NB4 (cell line): ENCODE results near the gene PLEKHA8.

Experiments
- DNase-seq: peaks from one replicate; pipeline ENCODE4 v3.0.0; 2010; ENCODE audit warnings: low read depth
- H3K4me3 ChIP-seq: one replicate; pipeline ENCODE4 v1.5.1; 2011; ENCODE audit warnings: mild to moderate bottlenecking, low read depth, low read length, moderate library complexity
- CTCF ChIP-seq: IDR thresholded peaks from one replicate; pipeline ENCODE4 v1.5.1; 2012; ENCODE audit warnings: low read depth, low read length
- MAX ChIP-seq: IDR thresholded peaks from 2 replicates; pipeline ENCODE4 v1.6.1; 2011; ENCODE audit warnings: low read depth, low read length
- MYC ChIP-seq: IDR thresholded peaks from 2 replicates; pipeline ENCODE4 v1.6.1; 2011; ENCODE audit warnings: low read depth, low read length
- POLR2A ChIP-seq: IDR thresholded peaks from 2 replicates; pipeline ENCODE4 v1.6.1; 2011; ENCODE audit warnings: mild to moderate bottlenecking; ENCODE audit not compliant: insufficient read length; ENCODE audit errors: extremely low read depth

The PLEKHA8 gene

GRCh38 chr7:30078280-30078679 is 50.1 kb downstream of the PLEKHA8 start:
- TF ChIP-seq MAX, result no peak
- TF ChIP-seq CTCF, result no peak
- TF ChIP-seq POLR2A, result no peak
- no peak for TF ChIP-seq MYC
- H3K4me3 ChIP-seq, result no peak overlapping the region
- DNase-seq, result no peak

GRCh38 chr7:30079880-30080279 is 51.7 kb downstream of the PLEKHA8 start:
- no peak overlapping the region for H3K4me3 ChIP-seq
- DNase-seq, result no peak
- no peak for TF ChIP-seq CTCF

GRCh38 chr7:30080818-30081217 is 52.6 kb downstream of the PLEKHA8 start:
- no peak overlapping the region for H3K4me3 ChIP-seq
- TF ChIP-seq MYC, result no peak
- no peak for TF ChIP-seq CTCF
- no peak for TF ChIP-seq POLR2A
- no peak for TF ChIP-seq MAX
- no peak for DNase-seq

GRCh38 chr7:30082686-30083085 is 54.5 kb downstream of the PLEKHA8 start:
- no peak for TF ChIP-seq MYC
- no peak for TF ChIP-seq CTCF
- no peak for TF ChIP-seq POLR2A
- TF ChIP-seq MAX, result no peak
- H3K4me3 ChIP-seq, result no peak overlapping the region
- DNase-seq, result no peak

- no peak for DNase-seq
- TF ChIP-seq CTCF (no peak), MYC (no peak), MAX (no peak), POLR2A (no peak)
- no peak overlapping the region for H3K4me3 ChIP-seq
These were observed 55.1 kb downstream of the PLEKHA8 start for GRCh38 chr7:30083334-30083733.

- no peak for DNase-seq
- TF ChIP-seq CTCF (no peak), MAX (no peak), POLR2A (no peak), MYC (no peak)
- H3K4me3 ChIP-seq, result no peak overlapping the region
These were observed 56.0 kb downstream of the PLEKHA8 start for GRCh38 chr7:30084212-30084611.
